Activated gamma-delta T cell treated with anti-CD3 and anti-CD28 coated beads, Interleukin-2, amount 50 U/mL, for 16 hours (primary cell): ENCODE measurements around the gene FXYD7.

Experiments
- DNase-seq: peaks from one replicate; pipeline ENCODE4 v3.0.0-alpha.2; 2020; ENCODE audit warnings: low read depth

Gene FXYD7

DNA sequence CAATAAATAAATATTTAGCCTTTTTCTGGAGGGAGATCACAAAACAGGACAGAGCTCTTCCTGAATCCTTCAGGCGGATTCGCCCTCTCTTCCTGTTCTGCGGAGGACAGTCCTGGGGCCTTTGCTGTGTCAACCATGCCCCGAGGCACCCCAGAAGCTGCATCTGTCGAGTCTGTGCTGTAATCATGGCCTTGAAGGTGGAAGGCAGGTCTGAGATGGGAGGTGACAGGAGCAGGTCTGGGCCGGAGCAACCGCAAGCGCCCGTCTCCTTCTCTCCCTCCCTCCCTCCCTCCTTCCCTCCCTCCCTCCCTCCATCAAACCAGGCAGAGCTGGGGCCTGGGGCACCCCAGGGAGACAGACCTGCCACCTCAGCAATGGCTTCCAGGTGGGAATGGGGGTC lies 32.1 kb upstream of the FXYD7 start:
- DNase-seq, result no peak

DNA sequence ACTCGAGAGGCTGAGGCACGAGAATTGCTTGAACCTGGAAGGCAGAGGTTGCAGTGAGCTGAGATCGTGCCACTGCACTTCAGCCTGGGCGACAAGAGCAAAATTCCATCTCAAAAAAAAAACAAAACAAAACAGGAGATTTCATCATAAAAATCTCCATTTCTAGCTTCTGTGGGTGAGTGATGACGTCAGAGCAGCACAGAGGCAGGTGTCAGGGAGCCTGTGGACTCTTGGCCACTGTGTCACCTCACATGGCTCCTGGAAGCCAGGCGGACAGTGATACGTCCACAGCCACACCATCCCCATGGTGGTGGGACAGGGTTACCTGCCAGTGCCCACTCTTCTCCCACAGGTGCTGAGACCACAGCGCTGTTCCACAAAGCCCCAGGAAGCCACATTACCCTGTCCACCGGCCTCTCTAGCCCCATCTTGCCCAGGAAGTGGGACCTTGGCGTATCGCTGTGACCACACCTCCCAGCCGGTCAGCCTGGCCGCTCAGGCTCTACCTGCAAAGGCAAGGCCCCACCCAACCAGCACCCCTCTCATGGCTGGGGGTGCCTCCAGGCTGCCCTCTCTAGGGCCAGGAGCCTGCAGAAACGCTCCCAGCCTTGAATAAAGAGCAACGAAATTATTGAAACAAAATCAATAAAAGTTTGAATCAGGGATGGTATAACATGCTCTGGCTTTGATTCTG lies 29.9 kb upstream of the FXYD7 start:
- no peak for DNase-seq

DNA sequence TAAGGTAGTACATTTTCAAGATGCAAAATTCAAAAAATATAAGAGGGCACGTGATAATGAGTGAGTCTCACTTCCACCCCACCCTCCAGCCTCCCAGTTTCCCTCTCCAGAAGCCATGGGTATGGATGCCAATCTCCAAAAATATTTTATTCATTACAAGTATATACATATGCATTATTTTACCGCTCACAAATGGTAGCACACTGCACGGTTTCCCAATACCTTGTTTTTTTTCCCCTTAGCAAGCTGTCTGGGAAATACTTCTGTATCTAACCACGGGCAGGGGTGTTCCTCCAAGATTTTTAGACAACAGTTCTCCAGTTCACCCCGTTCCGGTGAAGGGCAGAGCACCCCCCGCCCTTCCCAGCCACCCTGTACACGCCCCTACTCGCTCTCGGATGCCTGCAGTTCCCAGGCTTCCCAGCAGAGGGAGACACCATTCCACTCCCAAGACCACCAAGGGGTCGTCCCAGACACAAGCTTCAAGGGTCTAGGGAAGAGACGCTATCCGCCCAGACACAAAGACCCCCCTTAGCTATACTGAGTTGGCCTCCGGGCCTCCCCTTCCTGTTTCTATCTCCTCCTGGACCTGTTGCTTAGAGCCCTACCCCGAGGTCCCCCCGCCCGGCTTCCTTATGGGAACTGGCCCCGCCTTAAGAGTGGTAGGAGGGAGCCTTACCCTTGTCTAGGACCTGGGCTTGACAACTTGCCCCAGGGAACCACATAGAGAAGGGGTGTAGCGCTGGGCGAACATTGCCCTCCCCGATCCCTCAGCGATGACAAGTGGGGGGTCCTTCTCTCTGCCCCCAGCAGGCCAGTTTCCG lies 28.5 kb upstream of the FXYD7 start:
- DNase-seq, result peak; percentile 52

DNA sequence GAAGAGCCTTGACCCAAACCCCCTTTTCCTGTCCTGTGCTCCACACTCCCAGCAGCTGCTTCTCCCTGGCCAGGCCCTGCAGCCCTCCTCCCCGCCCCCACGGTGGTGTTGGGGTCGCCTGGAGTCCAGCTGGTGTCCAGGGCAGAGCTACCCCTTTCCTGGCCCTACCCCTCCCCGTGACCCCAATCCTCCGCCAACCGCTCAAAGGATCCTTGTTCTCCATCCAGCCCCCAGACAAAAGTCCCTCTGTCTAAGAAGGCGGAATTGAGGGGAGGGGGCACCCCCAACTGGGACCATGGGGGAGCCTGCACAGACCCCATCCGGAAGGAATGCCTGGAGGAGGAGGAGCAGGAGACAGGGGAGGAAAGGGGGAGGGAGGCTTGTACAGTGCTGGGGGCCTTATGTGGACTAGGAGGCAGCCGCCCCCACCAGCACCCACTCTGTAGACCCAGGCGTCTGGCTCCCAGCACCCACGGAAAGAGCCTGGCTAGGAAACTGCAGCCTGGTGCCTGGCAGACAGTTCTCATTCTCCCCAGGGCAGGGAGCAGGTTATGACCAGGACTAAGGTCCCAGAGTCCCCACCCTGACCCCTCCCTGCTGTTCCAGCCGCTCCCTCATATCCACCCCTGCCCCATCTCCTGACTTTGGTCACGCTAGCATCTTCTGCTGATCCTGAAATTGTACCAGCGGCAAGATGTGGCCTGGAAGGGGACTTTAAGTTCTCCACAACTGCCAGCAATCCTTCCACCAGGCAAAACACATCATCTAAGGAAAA lies 27.7 kb upstream of the FXYD7 start, which contains the start of gene FXYD3:
FXYD3 (plus strand) TSS at position 647 of the 775 bp plus-strand sequence. CDS start 3,554 bp downstream, outside the sequence.
- no peak for DNase-seq

DNA sequence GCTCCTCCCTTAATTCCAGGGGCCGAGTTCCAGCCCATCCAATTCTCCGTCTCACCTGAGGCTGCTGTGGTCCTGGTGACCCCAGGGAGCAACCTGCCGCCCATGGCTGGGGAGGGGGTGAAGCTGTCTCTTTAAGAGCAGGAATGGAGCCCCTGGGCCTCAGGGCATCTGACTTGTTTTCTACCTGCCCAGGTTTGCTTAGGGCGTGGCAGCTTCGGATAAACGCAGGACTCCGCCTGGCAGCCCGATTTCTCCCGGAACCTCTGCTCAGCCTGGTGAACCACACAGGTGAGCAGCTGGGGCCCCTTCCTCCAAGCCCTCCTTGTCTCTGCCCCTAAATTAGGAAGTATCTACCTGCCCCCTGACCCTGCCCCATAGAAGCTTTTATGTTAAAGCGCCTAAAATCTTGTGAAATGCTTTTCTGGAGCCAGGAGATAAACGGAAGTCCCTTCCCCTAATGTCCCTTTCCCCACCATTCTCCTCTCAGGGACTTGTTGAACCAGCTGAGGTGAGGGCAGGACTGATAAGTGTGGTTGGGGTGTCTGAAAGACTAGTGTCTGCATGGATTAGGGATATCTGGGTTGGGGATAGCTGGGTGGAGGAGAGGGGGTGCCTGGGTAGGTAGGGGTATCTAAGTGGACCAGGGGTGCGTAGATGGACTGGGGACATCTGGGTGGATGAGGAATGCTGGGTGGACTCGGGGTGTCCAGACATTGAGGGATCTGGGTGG lies 26.8 kb upstream of the FXYD7 start:
- DNase-seq, result no peak

DNA sequence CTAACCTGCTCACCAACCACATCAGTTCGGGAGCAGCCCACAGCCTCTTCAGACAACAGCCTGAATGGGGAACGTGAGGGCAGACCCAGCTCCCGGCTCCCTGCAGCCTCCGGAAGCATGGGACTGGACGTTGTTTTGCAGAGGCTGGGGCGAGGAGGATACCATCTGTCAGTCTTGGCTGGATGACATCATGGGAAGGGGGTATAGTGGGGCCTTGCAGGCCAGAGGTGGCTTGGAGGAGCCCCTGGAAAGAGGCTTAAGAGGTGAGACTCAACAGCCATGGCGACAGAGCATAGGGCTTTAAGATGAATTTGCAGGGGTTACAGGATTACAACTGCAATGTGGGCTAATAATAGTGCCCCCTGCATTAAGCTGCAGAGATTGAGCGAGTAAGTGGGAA lies 25.9 kb upstream of the FXYD7 start:
- DNase-seq, result no peak

DNA sequence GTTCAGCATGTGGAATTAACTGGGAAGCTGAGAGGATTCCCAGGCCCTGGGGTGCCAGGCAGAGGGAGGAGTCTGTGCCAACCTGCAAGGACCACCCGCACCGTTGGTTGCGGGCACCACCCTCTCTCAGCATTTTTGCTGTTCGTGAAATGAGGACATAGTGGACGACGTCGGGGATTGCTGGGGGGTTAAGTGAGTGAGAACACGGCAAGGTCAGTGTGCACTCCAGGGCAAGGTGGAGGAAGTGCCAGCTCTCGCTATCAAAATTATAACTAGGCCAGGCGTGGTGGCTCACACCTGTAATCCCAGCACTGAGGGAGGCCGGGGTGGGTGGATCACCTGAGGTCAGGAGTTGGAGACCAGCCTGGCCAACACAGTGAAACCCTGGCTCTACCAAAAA lies 25.3 kb upstream of the FXYD7 start:
- no peak for DNase-seq

DNA sequence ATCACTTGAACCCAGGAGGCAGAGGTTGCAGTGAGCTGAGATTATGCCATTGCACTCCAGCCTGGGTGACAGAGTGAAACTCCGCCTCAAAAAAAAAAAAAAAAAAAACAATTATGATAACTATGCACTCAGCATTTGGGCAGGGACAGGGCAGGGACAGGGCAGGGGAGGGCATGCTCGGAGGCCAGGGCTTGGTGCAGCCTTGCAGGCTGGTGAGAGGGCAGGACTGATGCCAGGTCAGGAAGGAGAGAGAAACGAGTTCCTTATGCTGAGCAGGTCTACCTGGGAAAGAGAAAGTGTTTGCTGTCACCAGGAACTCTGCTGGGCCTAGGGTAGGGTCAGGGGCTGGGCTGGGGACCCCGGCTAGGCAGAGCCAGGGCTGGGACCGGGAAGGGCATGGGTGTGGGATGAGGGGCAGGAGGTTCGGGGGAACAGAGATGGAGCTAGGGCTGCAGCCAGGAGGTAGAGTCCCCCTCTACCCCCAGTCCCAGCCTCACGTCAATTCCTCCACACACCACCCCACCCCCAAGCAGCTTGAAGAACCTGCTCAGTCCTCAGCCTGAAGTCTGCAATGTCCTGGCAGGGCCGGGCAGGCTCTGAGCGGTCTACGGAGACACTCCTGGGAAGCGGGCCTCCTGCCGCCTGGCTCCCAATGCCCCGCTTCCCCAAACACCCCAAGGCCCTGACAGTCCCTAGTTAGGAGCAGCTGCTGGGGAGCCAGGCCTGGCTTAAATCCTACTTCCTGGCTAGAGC lies 24.6 kb upstream of the FXYD7 start:
- no peak for DNase-seq

DNA sequence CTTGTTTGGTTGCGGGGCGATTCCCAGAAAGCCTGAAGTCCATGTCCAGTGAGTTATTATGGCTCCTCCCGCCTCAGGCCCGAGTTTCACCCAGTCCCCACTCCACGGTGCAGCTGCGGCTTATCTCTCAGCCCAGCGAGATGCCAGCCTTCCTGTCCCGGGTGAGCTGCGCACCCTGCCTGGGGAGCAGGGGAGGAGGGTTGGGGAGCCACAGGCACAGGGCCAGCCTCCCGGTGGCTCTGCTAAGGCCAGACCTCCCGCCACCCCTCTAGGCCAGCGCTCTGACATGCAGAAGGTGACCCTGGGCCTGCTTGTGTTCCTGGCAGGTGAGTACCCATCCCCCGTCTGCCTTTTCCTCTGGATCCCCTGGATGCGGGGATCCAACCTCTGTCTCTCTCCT lies 24.0 kb upstream of the FXYD7 start:
- no peak for DNase-seq

DNA sequence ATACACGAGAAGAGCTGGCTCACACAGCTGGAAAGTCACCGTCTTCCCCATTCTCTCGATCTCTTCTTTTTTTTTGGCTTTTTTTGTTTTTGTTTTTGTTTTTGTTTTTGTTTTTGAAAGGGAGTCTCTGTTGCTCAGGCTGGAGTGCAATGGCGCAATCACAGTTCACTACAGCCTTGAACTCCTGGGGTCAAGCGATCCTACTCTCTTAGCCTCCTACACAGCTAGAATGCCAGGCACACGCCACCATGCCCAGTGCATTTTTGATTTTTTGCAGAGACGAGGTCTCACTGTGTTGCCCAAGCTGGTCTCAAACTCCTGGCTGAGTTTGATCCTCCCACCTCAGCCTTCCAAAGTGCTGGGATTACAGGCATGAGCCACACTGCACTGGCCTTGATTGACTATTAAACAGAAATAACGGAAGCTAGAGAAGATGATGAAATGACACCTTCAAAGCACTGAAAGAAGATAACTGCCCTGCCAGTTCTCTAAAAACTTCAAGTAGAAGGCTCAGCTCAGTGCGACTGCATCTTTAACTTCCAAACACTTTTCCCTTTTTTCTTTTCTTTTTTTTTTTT lies 23.4 kb upstream of the FXYD7 start:
- DNase-seq, result no peak

DNA sequence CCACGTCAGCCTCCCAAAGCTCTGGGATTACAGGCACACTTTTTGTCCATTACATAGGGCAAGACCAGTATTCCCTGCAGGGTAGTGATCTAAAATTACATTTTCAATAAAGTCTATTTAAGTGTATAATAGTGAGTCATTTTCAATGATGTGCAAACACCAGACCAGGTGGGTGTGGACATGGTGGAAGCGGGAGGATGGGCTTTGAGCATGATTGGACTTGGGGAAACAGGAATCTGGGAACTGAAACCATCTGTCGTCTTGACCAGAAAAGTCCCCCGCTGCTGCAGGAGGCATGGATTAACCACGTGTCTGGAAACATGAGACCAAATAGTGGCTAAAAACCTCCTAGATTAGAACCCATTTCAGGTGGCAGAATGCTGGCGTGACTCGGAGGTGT lies 22.6 kb upstream of the FXYD7 start:
- DNase-seq, result no peak

DNA sequence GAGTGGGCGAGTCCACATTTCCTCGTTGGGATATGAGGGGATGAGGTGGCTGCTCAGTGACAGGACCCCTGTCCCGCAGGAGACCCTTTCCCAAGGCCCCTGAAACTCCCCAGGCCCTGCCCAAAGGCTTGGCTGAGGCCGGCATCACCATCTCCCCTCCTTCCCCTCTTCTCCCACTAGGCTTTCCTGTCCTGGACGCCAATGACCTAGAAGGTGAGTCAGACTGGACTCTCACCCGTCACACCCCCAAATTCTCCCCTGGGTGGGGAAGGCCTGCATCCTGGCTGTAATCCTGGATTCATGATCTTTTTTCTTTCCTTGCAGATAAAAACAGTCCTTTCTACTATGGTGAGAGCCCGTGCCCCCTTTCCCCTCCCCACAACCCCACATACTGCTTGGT lies 22.2 kb upstream of the FXYD7 start:
- no peak for DNase-seq

DNA sequence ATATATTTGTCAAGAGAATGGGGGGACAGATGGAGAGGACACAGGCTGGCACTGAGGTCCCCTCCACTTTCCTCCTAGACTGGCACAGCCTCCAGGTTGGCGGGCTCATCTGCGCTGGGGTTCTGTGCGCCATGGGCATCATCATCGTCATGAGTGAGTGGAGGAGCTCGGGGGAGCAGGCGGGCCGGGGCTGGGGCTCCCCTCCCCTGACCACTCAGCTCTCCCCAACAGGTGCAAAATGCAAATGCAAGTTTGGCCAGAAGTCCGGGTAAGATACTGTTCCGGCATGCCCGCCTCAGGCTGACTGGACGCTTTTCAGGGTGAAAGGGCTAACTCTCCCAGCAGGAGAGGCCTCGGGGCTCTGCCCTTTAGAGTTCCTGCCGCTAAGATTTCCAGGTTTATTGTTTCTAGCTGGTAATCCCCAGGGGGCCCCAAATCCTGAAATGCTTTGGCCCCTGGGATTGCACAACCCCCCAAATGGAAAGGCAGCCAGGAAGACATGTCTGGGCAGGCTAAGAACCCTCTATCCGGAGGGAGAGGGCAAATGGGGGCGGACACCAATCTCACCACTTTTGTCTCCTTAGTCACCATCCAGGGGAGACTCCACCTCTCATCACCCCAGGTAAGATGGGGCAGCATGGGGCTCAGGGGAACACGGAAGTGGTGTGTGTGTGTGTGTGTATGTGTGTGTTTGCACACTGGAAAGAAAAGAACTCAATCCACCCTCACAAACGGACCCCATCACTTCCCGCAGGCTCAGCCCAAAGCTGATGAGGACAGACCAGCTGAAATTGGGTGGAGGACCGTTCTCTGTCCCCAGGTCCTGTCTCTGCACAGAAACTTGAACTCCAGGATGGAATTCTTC lies 20.1 kb upstream of the FXYD7 start:
- no peak for DNase-seq

DNA sequence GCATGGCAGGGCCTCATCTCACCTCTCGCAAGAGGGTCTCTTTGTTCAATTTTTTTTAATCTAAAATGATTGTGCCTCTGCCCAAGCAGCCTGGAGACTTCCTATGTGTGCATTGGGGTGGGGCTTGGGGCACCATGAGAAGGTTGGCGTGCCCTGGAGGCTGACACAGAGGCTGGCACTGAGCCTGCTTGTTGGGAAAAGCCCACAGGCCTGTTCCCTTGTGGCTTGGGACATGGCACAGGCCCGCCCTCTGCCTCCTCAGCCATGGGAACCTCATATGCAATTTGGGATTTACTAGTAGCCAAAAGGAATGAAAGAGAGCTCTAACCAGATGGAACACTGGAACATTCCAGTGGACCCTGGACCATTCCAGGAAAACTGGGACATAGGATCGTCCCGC lies 19.5 kb upstream of the FXYD7 start:
- no peak for DNase-seq

DNA sequence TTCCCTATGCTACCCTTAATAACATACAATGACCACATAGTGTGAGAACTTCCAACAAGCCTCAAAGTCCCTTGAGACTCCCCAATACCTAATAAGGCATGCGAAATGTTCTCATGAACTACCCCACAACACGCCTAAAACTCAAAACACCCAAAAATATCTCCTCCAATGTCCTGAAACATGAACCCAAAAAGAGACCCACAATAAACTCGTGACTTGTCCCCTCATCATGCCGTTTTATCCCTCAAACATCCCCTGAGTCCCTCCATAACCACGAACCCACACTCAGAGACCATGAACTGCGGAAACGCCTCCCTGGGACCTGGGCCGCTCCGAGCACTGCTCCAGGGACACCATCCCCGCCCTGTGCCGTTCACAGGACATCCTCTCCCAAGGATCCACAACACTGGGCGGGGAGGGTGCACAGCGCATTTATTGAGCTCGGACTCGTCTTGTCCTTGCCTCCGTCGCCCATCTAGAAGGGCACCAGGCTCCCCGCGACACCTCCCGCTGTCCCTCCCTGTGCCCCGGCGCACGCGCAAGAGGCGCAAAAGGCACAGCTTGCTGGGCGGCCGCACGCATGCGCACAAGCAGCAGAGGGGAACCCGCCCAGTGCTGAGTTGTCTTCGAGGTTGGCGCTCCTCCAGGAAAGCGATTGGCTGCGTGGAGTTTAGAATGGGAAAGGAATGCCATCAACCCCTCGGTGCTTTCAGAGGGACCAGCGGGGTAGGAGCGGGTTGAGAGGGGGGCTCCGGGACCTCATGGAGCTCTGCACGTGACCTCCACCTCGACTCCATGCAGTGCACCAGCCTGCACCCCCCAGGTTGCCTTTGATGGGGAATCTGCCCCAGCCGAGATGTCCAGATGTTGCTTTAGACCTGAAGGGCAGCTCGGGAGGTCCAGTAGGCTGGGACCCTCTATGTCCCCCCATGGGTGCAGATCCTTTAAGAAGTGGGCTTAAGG lies 18.7 kb upstream of the FXYD7 start:
- DNase-seq, result peak; percentile 69

DNA sequence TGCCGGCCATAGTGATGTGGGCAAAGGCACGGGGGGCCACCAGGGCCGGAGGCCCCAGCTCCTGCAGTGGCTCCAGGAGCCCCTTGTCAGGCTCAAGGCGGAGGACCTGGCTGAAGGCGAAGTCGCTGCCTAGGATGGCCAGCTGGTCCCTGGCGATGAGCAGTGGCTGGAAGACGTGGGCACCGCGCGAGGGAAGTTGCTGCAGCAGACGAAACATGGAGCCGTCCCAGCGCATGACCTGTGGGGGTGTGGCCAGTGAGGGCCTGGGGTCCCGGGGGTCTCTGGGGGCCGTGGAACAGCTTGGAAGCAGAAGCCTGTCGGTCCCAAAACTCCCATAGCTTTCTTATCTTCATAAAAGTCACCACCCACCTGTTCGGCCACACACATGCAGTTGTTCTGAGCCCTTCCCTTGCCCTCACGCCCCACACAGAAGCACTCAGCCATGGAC lies 17.8 kb upstream of the FXYD7 start:
- no peak for DNase-seq

DNA sequence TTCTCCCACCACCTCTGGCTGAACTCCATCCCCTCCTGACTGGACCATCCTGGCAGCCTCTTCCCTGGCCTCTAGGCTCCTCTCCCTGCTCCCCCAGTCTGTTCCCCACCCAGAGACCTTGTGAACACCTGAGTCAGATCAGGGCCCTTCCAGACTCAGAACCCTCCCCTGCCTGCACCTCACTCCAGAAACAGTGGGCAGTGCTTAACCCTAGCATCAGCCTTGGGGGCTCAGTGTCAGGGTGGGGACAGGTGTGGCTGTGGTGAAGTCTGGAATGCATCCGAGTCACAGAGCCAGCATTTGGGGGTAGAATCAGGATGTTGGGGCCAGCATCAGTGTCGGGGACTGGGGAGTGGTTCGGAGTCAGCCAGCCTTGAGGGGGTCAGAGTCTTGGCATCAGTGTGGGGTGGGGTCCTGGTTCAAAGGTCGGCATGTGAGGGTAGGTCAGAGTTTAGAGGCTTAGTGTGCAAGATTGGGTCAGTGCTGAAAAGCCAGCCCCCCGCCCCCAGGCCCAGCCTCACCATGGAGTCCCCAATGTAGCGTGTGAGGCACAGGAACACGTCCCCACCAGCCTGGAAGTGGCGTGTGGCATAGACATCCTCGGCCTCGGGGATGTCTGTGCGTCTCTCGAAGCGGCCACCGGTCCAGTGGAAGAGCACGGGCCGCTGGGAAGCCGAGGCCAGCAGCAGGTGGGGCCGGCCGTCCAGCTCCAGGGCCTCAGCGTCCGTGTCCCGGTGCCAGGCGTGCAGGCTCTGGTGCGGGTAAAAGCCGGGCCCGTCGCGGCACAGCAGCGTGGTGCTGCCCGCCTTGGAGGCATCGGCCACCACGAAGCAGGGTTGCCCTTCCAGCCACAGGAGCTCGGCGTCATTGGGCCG lies 17.1 kb upstream of the FXYD7 start:
- no peak for DNase-seq

DNA sequence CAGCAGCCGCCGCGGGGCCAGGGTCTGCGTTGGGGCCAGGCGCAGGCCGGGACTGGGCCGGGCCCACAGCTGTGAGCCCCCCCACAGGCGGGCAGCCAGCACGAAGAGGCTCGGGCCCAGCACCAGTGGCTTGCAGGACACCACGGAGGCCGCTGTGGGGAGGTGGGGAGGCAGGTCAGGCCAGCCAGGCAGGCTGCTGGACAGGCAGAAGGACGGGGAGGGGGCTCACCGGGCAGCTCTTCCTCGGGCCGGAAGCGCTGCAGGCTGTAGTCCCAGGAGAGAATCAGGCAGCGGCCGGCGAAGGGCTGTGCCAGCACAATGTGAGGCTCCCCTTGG lies 16.5 kb upstream of the FXYD7 start:
- no peak for DNase-seq
